ENCODE results near the gene BMPR1A. TPM values are rescaled to one million over a fixed set of nuclear protein-coding genes. Genes with fewer than 3 reads are reported as not detected.

BMPR1A gene
- polyA plus RNA-seq, 3 donors = 0.25 to 0.67 (median 0.61) TPM

DNA sequence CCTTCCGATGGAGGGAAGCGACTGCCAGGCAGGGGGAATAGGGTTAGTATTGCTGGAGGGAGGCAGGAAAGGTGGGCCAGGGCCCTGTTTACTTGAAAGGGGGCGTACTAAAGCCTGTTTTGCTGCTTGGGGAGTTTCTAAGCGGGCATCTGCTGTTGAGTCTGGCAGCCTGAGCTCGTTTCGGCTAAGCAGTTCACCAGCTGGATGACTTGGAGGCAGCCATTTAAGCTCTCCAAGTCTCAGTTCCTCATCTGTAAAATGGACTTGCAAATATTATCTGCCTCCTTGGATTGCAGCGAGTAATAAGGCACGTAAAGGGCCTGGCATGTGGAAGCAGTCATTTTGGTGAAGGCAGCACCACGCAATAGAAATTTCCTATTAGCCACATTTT lies 44.1 kb upstream of the BMPR1A start:
- Histone ChIP-seq H3K4me1 (ENCODE audit: control insufficient read depth in 1 of 2, insufficient read depth in 2 of 2, low read length in 2 of 2) (peaks cover 12 to 14% of the 10 kb centered on the region in 2 donors), H3K9ac (ENCODE audit: insufficient read depth, low read length, poor library complexity, severe bottlenecking) (peak overlapping the region; percentile 85), H2AFZ (ENCODE audit: insufficient read depth, low read depth, low read length, poor library complexity, severe bottlenecking) (peak overlapping the region; percentile 93), H3K4me3 (replicated peaks in 1 of 3; ENCODE audit: low read depth in 2 of 3, low read length in 3 of 3) (peak overlapping the region; percentile 39 to 88 (median 79)), H3K27ac (ENCODE audit: low read depth in 1 of 2, low read length in 2 of 2) (no peak overlapping the region), H3K79me2 (ENCODE audit: insufficient read depth, low read length) (no peaks in the 10 kb centered on the region), H3K4me2 (replicated peaks; ENCODE audit: extremely low read depth, low read length, poor library complexity, severe bottlenecking) (peak overlapping the region; percentile 93), H3K27me3 (ENCODE audit: control insufficient read depth in 2 of 2, insufficient read depth in 2 of 2, low read length in 2 of 2) (peaks cover 0 to 7% of the 10 kb centered on the region in 2 donors), H3K9me3 (replicated peaks in 1 of 2; ENCODE audit: control insufficient read depth in 1 of 2, insufficient read depth in 1 of 2, low read length in 2 of 2) (no peaks in the 10 kb centered on the region), H4K20me1 (ENCODE audit: insufficient read depth, low read length) (no peaks in the 10 kb centered on the region), H3K36me3 (replicated peaks in 1 of 2; ENCODE audit: control insufficient read depth in 1 of 2, insufficient read depth in 2 of 2, low read length in 2 of 2) (no peaks in the 10 kb centered on the region)
- Mint-ChIP-seq H3K4me3 (peak overlapping the region; percentile 81 to 90), H3K27me3 (ENCODE audit: low read depth in 3 of 3) (peaks cover 9 to 18% (median 16%) of the 10 kb centered on the region in 3 donors), H3K27ac (peak overlapping the region in 3 of 7 donors; percentile 2 to 81 (median 40)), H3K9me3 (peaks cover 0 to 5% (median 0%) of the 10 kb centered on the region in 7 donors), H3K4me1 (peaks cover 11% of the 10 kb centered on the region), H3K36me3 (no peaks in the 10 kb centered on the region)
- intact Hi-C loops (cut with micrococcal nuclease) = loop anchor here (5.0 to 10.0 kb wide), 2 partner anchors 185 to 192 kb away; no protein-coding TSS in a partner anchor
- WGBS (ENCODE audit: insufficient coverage) = 42% methylated on average over 6 of the region's 9 CpGs
- no peak for DNase-seq
- TF ChIP-seq, protein P1, sequence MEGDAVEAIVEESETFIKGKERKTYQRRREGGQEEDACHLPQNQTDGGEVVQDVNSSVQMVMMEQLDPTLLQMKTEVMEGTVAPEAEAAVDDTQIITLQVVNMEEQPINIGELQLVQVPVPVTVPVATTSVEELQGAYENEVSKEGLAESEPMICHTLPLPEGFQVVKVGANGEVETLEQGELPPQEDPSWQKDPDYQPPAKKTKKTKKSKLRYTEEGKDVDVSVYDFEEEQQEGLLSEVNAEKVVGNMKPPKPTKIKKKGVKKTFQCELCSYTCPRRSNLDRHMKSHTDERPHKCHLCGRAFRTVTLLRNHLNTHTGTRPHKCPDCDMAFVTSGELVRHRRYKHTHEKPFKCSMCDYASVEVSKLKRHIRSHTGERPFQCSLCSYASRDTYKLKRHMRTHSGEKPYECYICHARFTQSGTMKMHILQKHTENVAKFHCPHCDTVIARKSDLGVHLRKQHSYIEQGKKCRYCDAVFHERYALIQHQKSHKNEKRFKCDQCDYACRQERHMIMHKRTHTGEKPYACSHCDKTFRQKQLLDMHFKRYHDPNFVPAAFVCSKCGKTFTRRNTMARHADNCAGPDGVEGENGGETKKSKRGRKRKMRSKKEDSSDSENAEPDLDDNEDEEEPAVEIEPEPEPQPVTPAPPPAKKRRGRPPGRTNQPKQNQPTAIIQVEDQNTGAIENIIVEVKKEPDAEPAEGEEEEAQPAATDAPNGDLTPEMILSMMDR (IDR thresholded peaks at IDR 0.05) = no peak

DNA sequence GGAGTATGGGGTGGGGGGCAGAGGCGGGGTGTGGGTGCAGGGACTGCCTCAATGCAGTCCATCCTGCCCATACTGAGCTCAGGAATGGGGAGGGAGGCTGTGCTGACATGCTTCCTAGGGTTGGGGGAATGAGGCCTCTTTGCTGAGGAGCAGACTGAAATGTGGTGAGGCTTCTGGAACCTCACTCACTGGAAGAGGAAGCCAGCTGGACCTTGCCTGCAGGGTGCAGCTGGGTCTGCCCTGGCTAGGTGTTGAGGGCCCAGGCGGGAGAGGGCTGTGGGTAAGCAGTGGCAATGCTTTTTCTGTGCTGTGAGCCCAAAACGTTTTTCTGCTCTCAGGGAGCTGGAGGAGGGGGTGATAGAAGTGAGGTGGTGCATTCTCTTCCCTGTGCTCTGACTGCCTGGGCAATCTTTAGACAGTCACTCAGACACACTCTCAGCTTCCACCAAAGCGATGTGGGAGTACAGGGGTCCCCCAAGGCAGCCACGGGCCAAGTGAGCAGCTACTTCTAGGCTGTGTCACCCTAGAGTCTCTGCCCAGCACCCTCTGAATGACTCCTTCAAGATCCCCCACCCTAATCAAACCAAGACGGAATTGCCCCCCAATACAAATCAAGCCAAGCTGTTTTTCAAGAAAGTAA lies 41.1 kb upstream of the BMPR1A start:
- Histone ChIP-seq H3K9ac (ENCODE audit: insufficient read depth, low read length, poor library complexity, severe bottlenecking) (no peak overlapping the region), H3K4me1 (ENCODE audit: control insufficient read depth in 1 of 2, insufficient read depth in 2 of 2, low read length in 2 of 2) (peaks cover 12 to 14% of the 10 kb centered on the region in 2 donors), H4K20me1 (ENCODE audit: insufficient read depth, low read length) (no peaks in the 10 kb centered on the region), H3K79me2 (ENCODE audit: insufficient read depth, low read length) (no peaks in the 10 kb centered on the region), H3K36me3 (replicated peaks in 1 of 2; ENCODE audit: control insufficient read depth in 1 of 2, insufficient read depth in 2 of 2, low read length in 2 of 2) (no peaks in the 10 kb centered on the region), H3K4me2 (replicated peaks; ENCODE audit: extremely low read depth, low read length, poor library complexity, severe bottlenecking) (no peak overlapping the region), H3K4me3 (replicated peaks in 1 of 3; ENCODE audit: low read depth in 2 of 3, low read length in 3 of 3) (no peak overlapping the region), H3K27me3 (ENCODE audit: control insufficient read depth in 2 of 2, insufficient read depth in 2 of 2, low read length in 2 of 2) (peaks cover 0 to 7% of the 10 kb centered on the region in 2 donors), H2AFZ (ENCODE audit: insufficient read depth, low read depth, low read length, poor library complexity, severe bottlenecking) (no peak overlapping the region), H3K9me3 (replicated peaks in 1 of 2; ENCODE audit: control insufficient read depth in 1 of 2, insufficient read depth in 1 of 2, low read length in 2 of 2) (no peaks in the 10 kb centered on the region), H3K27ac (ENCODE audit: low read depth in 1 of 2, low read length in 2 of 2) (no peak overlapping the region)
- intact Hi-C loops (cut with micrococcal nuclease) = loop anchor here in 1 of 2 donors (10.0 kb wide), 1 partner anchor 190 kb away; no protein-coding TSS in a partner anchor
- peaks cover 9 to 16% (median 14%) of the 10 kb centered on the region in 3 donors for H3K27me3 Mint-ChIP-seq (ENCODE audit: low read depth in 3 of 3)
- peaks cover 11% of the 10 kb centered on the region for H3K4me1 Mint-ChIP-seq
- no peaks in the 10 kb centered on the region for H3K36me3 Mint-ChIP-seq
- H3K9me3 Mint-ChIP-seq = peaks cover 0 to 2% (median 0%) of the 10 kb centered on the region in 7 donors
- no peak overlapping the region for H3K27ac Mint-ChIP-seq
- no peak for DNase-seq
- H3K4me3 Mint-ChIP-seq = no peak overlapping the region
- TF ChIP-seq, protein P1 (IDR thresholded peaks at IDR 0.05) = no peak
- WGBS (ENCODE audit: insufficient coverage) = 51% methylated on average over 4 of the region's 6 CpGs

Measured in CD14-positive monocyte (primary cell).